ENCODE data around the gene TUBE1. TPM values are rescaled to one million over a fixed set of nuclear protein-coding genes. Genes with fewer than 3 reads are reported as not detected.

TUBE1 gene
- total RNA-seq, 2 donors from 2014 or later = 17.0 to 20.6 TPM

DNA sequence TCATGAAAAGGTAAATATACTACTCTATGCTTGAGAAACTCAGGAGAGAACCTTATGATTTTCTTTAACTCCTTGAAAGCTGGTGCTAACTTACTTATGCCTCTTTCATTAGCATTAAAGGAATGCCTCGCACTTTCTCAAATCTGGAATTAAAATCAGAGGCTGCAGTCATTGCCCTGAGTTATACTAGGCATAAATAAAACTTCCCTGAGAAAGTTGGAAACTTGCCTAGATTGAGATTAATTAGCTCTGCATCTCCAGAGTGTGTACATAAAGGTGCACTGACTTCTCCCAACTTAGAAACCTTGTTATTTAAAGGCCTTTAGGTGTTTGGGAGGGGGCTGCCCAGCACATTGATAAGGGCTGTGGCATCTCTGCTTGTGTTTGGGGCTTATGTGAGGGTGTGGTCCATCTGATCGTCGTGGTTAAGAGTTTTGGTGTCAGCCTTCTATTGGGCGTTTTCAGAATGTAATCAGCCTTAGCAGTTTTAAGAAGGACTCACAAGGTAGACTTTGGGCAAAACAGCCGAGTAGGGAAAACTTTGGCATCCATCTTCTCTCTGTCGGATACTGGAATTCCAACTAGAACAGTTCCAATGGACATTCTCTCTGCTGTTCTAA lies 65.5 kb downstream of the TUBE1 start:
- DNase-seq (ENCODE audit: low spot score) = no peak
- intact Hi-C loops (cut with DNase I) = no loop called here

Other genes with a start within 250 kb of the TUBE1 start
- 10 to 100 TPM; 87.0 to 94.7 TPM for gene FYN, start 214.0 kb downstream of the TUBE1 start, total RNA-seq
- gene CCN6, start 33.4 kb downstream of the TUBE1 start, total RNA-seq = not detected
- 10 to 100 TPM; 23.3 to 29.6 TPM for gene FAM229B, start 109 bp upstream of the TUBE1 start, total RNA-seq
- gene LAMA4, start 167.1 kb upstream of the TUBE1 start, total RNA-seq = 100 to 1,000 TPM; 189 to 248 TPM